ENCODE measurements around the gene HHATL. TPM values are rescaled to one million over a fixed set of nuclear protein-coding genes. Genes with fewer than 3 reads are reported as not detected.

Gene HHATL
- total and polyA plus RNA-seq, 2 of the 8 experiments (the other 6 are each of a cell fraction or from before 2014, with no cell fraction given): 0.18 TPM; not detected in 1

- no peak overlapping the region for H3K56ac ChIP-seq (replicated peaks; ENCODE audit: insufficient read length, low read depth, low read length)
- no peak overlapping the region for H4K8ac ChIP-seq (ENCODE audit: extremely low read depth, insufficient read depth, low read length)
- H3K79me1 ChIP-seq (ENCODE audit: low read depth, low read length): no peaks in the 10 kb centered on the region
- no peak overlapping the region for H2AFZ ChIP-seq (ENCODE audit: low read length)
- 82% methylated on average over 14 of the region's 15 CpGs; no CpG with 5 or more reads in 1 of the 2 experiments for WGBS, 2 experiments (ENCODE audit: extremely low coverage in 1 of 2, insufficient coverage in 1 of 2, insufficient read length in 1 of 2, insufficient replicate concordance in 2 of 2, low coverage in 1 of 2, low lambda C conversion rate in 2 of 2, missing lambda C conversion rate in 1 of 2)
- H2BK5ac ChIP-seq (ENCODE audit: low read depth, low read length): no peak overlapping the region
- no peaks in the 10 kb centered on the region for H3K27me3 ChIP-seq (replicated peaks in 1 of 4; ENCODE audit: control insufficient read depth in 3 of 4, extremely low read depth in 1 of 4, insufficient read depth in 3 of 4, low read length in 3 of 4)
- CTCF ChIA-PET (ENCODE audit: partially characterized antibody): interaction anchor here (1.0 to 4.4 kb wide), 7 partner anchors 11 to 130 kb away, joined by 3 to 27 read pairs (median 7); partner anchors contain the start of gene KLHL40
- no peaks in the 10 kb centered on the region for H3K79me2 ChIP-seq (ENCODE audit: control insufficient read depth in 1 of 2, insufficient read depth in 2 of 2, low read length in 2 of 2)
- H3K23me2 ChIP-seq (ENCODE audit: low read depth, low read length): peaks cover 2% of the 10 kb centered on the region; the same call in 1 of the 2 replicates
- no peak overlapping the region for H2BK20ac ChIP-seq (ENCODE audit: low read length)
- H3K23ac ChIP-seq (ENCODE audit: insufficient read length): no peak overlapping the region
- FAIRE-seq (no peak), DNase-seq (ENCODE audit: low read depth in 1 of 2, low spot score in 2 of 2) (peak in 1 of 2 experiments; percentile 38)
- no peak overlapping the region for H3K4me3 ChIP-seq (ENCODE audit: extremely low read depth in 1 of 4, insufficient read depth in 2 of 4, low read depth in 3 of 4, low read length in 4 of 4)
- no peaks in the 10 kb centered on the region for H3K36me3 ChIP-seq (ENCODE audit: control insufficient read depth in 2 of 4, insufficient read depth in 4 of 4, low read length in 3 of 4)
- no peak overlapping the region for H3K27ac ChIP-seq (ENCODE audit: low read depth, low read length)
- POLR2A ChIA-PET (ENCODE audit: partially characterized antibody): no interaction called here
- H2BK120ac ChIP-seq (replicated peaks; ENCODE audit: low read depth, low read length): no peak overlapping the region
- H2BK12ac ChIP-seq (ENCODE audit: low read depth, low read length): no peak overlapping the region
- no peak overlapping the region for H3K14ac ChIP-seq (ENCODE audit: insufficient read length)
- no peak overlapping the region for H3K4ac ChIP-seq (replicated peaks; ENCODE audit: insufficient read length, low read depth, low read length)
- no peak overlapping the region for H3K9ac ChIP-seq (replicated peaks in 1 of 4; ENCODE audit: extremely low read depth in 1 of 4, low read depth in 3 of 4, low read length in 3 of 4)
- no peak overlapping the region for H4K91ac ChIP-seq (replicated peaks; ENCODE audit: insufficient read length, low read length)
- H4K5ac ChIP-seq (ENCODE audit: insufficient read length, low read depth, low read length): no peak overlapping the region
- no peak overlapping the region for H2BK15ac ChIP-seq (ENCODE audit: low read length)
- H2AK5ac ChIP-seq (ENCODE audit: low read depth, low read length): no peak overlapping the region
- peaks cover 0 to 12% (median 0%) of the 10 kb centered on the region in 4 experiments; a peak in 3 of 7 replicates for H3K4me1 ChIP-seq (replicated peaks in 1 of 4; ENCODE audit: control insufficient read depth in 3 of 4, insufficient read depth in 4 of 4, low read length in 3 of 4)
- H4K20me1 ChIP-seq (replicated peaks in 1 of 2; ENCODE audit: control insufficient read depth in 1 of 2, insufficient read depth in 2 of 2, low read length in 2 of 2): peaks cover 0 to 2% of the 10 kb centered on the region in 2 experiments
- H3K9me3 ChIP-seq (ENCODE audit: insufficient read depth in 2 of 2, low read depth in 1 of 2, low read length in 1 of 2): no peaks in the 10 kb centered on the region
- no peak overlapping the region for H3K18ac ChIP-seq (ENCODE audit: extremely low read depth, low read length)
- no peak overlapping the region for H3K4me2 ChIP-seq (ENCODE audit: insufficient read depth in 1 of 2, low read depth in 2 of 2, low read length in 2 of 2)
- TF ChIP-seq CTCF (IDR thresholded peaks at IDR 0.05; ENCODE audit: control extremely low read depth in 1 of 3, insufficient read depth in 1 of 3, low read depth in 1 of 3, low read length in 3 of 3): no peak
- TF ChIP-seq POU5F1 (IDR thresholded peaks at IDR 0.05; ENCODE audit: low read depth, low read length): no peak
- TF ChIP-seq CHD1 (IDR thresholded peaks at IDR 0.05; ENCODE audit: low read depth, low read length): no peak
- TF ChIP-seq TAF7 (optimal IDR thresholded peaks at IDR 0.05; ENCODE audit: borderline replicate concordance, low read depth, low read length): no peak
- no peak for TF ChIP-seq EP300 (IDR thresholded peaks at IDR 0.05; ENCODE audit: borderline replicate concordance in 1 of 2, low read depth in 2 of 2, low read length in 2 of 2)
- no peak for TF ChIP-seq TCF12 (IDR thresholded peaks at IDR 0.05; ENCODE audit: low read depth, low read length)
- TF ChIP-seq CREB1 (IDR thresholded peaks at IDR 0.05): no peak
- TF ChIP-seq KDM1A (IDR thresholded peaks at IDR 0.05; ENCODE audit: borderline replicate concordance, low read length): no peak
- no peak for TF ChIP-seq YY1 (IDR thresholded peaks at IDR 0.05; ENCODE audit: low read depth, low read length)
- TF ChIP-seq POLR2A (IDR thresholded peaks at IDR 0.05; ENCODE audit: control extremely low read depth in 1 of 2, low read depth in 2 of 2, low read length in 2 of 2): no peak
These were observed 2.0 kb downstream of the HHATL start for GRCh38 chr3:42700366-42701288.
